Spleen (tissue), 11 donors: Measurements from ENCODE around the gene RBP2. TPM values are rescaled to one million over a fixed set of nuclear protein-coding genes. Genes with fewer than 3 reads are reported as not detected.

Experiments
- DNase-seq: peaks from one replicate; pipeline ENCODE4 v3.0.0-alpha.2; 2020
- H3K27ac ChIP-seq, 8 donors: fragments of 200-600 bp; sonication (generic) in 7 of 8; 1 replicate in 4 of 8; 2 replicates in 4 of 8; pipeline versions ENCODE4 v1.5.0 to v1.8.0; 2016 to 2021; ENCODE audit warnings: inconsistent platforms in 4 of 8, mild to moderate bottlenecking in 4 of 8, moderate library complexity in 1 of 8
- H3K27me3 ChIP-seq, 7 donors: fragments of 200-600 bp; sonication (generic) in 6 of 7; replicated peaks in 1 of 7; 1 replicate in 4 of 7; 2 replicates in 3 of 7; pipeline versions ENCODE4 v1.5.0 to v1.8.0; 2016 to 2021; ENCODE audit warnings: inconsistent platforms in 3 of 7, mild to moderate bottlenecking in 1 of 7
- H3K36me3 ChIP-seq, 6 donors: fragments of 200-600 bp; sonication (generic) in 5 of 6; 1 replicate in 4 of 6; 2 replicates in 2 of 6; pipeline versions ENCODE4 v1.5.0 to v1.8.0; 2016 to 2021; ENCODE audit warnings: inconsistent platforms in 2 of 6
- H3K4me1 ChIP-seq, 6 donors: fragments of 200-600 bp; sonication (generic) in 5 of 6; 1 replicate in 3 of 6; 2 replicates in 3 of 6; pipeline versions ENCODE4 v1.5.0 to v1.8.0; 2016 to 2021; ENCODE audit warnings: inconsistent platforms in 3 of 6
- H3K4me3 ChIP-seq, 8 donors: fragments of 200-600 bp; sonication (generic) in 7 of 8; 1 replicate in 4 of 8; 2 replicates in 4 of 8; pipeline versions ENCODE4 v1.5.0 to v1.8.0; 2016 to 2021; ENCODE audit warnings: inconsistent platforms in 4 of 8, mild to moderate bottlenecking in 4 of 8, moderate library complexity in 2 of 8
- H3K9me3 ChIP-seq, 8 donors: fragments of 200-600 bp; sonication (generic) in 7 of 8; 1 replicate in 4 of 8; 2 replicates in 4 of 8; pipeline versions ENCODE4 v1.5.0 to v1.8.0; 2016 to 2021; ENCODE audit warnings: inconsistent platforms in 4 of 8
- POLR2A ChIP-seq, 3 donors: fragments of 450-650 bp; IDR thresholded peaks; one replicate each; pipeline ENCODE4 v1.5.1; 2017; ENCODE audit warnings: antibody characterized with exemption in 3 of 3, mild to moderate bottlenecking in 1 of 3
- POLR2AphosphoS5 ChIP-seq, 3 donors: sonication (generic); formaldehyde crosslinking; IDR thresholded peaks; one replicate each; pipeline ENCODE4 v1.5.1; 2017; ENCODE audit warnings: antibody characterized with exemption in 3 of 3
- WGBS, 5 donors: extraction: QIAGEN DNeasy Blood & Tissue Kit in 3 of 5; methylation state at CpG; one replicate each; pipeline versions ENCODE4 v1.1.5 to v1.1.7; 2013 to 2018; 5-methylcytosine and 5-hydroxymethylcytosine counted together
- intact Hi-C: fragments of 100-400 bp; cut with DNase I; formaldehyde crosslinking; loops from one replicate; pipeline ENCODE4 v1.15.0; 2023; ENCODE audit warnings: low total_unique reads
- polyA plus RNA-seq, 3 donors: library from polyadenylated mRNA; stranded (reverse); fragments of 200-250 nt; gene quantifications; one replicate each; pipeline ENCODE4 v1.2.1, GENCODE V29; 2013
- total RNA-seq, 7 donors: library from RNA; depleted of rRNA in 3 of 7; stranded (reverse); fragments of >200 nt in 3 of 7; fragmentation: NEBNext Ultra II Directional in 4 of 7; extraction: Animal tissue kit (Norgen Biotek cat#: 25700) in 4 of 7; gene quantifications; one replicate each; pipeline versions ENCODE4 v1.1.0 to v1.2.1, GENCODE V29; 2016 to 2021
- TF ChIP-seq, protein P1 (sequence below), 11 experiments: fragments of 200-600 bp in 7 of 11; fragments of 450-650 bp in 4 of 11; sonication (generic) in 4 of 11; IDR thresholded peaks in 8 of 11; conservative IDR thresholded peaks in 3 of 11; 1 replicate in 7 of 11; 2 replicates in 4 of 11; pipeline versions ENCODE4 v1.4.0 to v1.8.0; 2016 to 2021; ENCODE audit warnings: antibody characterized with exemption in 11 of 11, inconsistent platforms in 4 of 11, mild to moderate bottlenecking in 1 of 11
- donor health status: healthy with polysubstance abuse.
- donor health status: DM: no; HTN: no; CAD: no; lungs with moderate emphysema.
- donor health status: DM: no; HTN: no; CAD: no.
- donor health status: Bipolar disorder and iron deficiency.
- donor health status: healthy.
- donor health status: DM: no; HTN: no; CAD: no.
- donor health status: DM: yes; HTN: yes; CAD: no.

RBP2 gene
- total and polyA plus RNA-seq, 10 donors: 1.2 TPM; not detected in 9

DNA sequence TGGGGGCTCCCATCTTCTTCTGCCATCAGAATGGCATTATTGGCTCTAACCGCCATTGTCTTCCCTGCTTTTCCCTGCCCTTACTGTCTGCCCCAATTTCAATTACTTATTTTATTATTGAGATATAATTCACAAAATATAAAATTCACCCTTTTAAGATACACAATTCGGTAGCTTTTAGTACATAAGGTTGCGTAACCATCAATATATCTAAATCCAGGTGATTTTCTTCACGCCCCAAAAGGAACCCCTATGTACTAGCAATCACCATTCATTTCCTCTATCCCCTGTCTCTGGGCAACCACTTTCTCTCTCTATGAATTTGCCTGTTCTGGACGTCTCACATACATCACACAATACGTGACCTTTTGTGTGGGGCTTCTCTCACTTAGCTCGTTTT lies 18.0 kb downstream of the RBP2 start:
- no peak for DNase-seq
- no peak overlapping the region for H3K4me3 ChIP-seq
- no peaks in the 10 kb centered on the region for H3K9me3 ChIP-seq
- no peak for TF ChIP-seq POLR2AphosphoS5 (IDR thresholded peaks at IDR 0.05)
- TF ChIP-seq, protein P1, sequence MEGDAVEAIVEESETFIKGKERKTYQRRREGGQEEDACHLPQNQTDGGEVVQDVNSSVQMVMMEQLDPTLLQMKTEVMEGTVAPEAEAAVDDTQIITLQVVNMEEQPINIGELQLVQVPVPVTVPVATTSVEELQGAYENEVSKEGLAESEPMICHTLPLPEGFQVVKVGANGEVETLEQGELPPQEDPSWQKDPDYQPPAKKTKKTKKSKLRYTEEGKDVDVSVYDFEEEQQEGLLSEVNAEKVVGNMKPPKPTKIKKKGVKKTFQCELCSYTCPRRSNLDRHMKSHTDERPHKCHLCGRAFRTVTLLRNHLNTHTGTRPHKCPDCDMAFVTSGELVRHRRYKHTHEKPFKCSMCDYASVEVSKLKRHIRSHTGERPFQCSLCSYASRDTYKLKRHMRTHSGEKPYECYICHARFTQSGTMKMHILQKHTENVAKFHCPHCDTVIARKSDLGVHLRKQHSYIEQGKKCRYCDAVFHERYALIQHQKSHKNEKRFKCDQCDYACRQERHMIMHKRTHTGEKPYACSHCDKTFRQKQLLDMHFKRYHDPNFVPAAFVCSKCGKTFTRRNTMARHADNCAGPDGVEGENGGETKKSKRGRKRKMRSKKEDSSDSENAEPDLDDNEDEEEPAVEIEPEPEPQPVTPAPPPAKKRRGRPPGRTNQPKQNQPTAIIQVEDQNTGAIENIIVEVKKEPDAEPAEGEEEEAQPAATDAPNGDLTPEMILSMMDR (IDR thresholded peaks at IDR 0.05 in 8 of 11, conservative IDR thresholded peaks at IDR 0.05 in 3 of 11): no peak
- TF ChIP-seq POLR2A (IDR thresholded peaks at IDR 0.05): no peak
- H3K27me3 ChIP-seq: no peaks in the 10 kb centered on the region
- H3K4me1 ChIP-seq: no peaks in the 10 kb centered on the region
- WGBS, 5 donors: 77 to 90% (median 85%) methylated on average over 7 of the region's 7 CpGs
- H3K27ac ChIP-seq: no peak overlapping the region
- intact Hi-C loops: no loop called here
- no peaks in the 10 kb centered on the region for H3K36me3 ChIP-seq

DNA sequence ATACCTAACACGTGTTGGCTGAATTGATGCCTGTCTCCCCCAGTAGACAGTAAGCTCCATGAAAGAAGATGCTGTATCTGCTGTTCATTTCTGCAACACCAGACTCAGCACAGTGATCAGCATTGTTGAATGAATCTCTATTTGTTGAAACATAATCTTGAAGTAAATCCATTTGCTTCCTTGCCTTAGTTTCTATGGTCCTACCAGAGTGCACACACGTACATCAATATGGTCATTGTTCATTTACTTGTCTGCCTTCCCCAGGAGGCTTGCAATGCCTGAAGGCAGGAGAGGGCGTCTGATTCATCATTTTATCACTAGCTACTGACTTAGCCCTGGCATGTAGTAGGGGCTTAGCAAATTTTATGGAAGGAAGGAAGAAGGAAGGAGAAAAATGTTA lies 19.2 kb downstream of the RBP2 start:
- H3K27ac ChIP-seq: no peak overlapping the region
- TF ChIP-seq POLR2A (IDR thresholded peaks at IDR 0.05): no peak
- H3K36me3 ChIP-seq: no peaks in the 10 kb centered on the region
- no peak overlapping the region for H3K4me3 ChIP-seq
- intact Hi-C loops: no loop called here
- H3K4me1 ChIP-seq: no peaks in the 10 kb centered on the region
- 71 to 90% (median 83%) methylated on average over 3 of the region's 3 CpGs for WGBS, 5 donors
- H3K9me3 ChIP-seq: no peaks in the 10 kb centered on the region
- no peak for DNase-seq
- no peaks in the 10 kb centered on the region for H3K27me3 ChIP-seq

DNA sequence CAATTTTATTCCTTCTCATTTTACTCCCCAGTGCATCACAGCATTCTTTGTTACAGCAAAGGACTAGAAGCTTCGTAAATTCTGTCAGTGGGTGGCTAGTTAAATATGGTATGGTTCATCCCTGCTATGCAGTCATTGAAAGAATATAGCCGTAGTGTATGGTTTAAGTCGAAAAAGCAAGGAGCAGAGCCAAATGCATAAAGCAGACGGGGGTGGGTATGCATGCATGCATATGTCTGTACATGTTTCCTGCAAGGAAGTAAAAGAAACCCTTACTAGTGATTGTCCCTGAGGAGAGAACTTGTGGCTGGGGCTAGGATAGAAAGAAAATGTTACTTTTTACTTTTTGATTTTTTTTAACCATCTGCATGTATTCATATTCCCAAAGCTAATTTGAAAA lies 19.9 kb downstream of the RBP2 start:
- no peak for DNase-seq
- intact Hi-C loops: no loop called here
- 80 to 87% (median 83%) methylated on average over 4 of the region's 4 CpGs for WGBS, 5 donors
- H3K36me3 ChIP-seq: no peaks in the 10 kb centered on the region
- H3K4me3 ChIP-seq: no peak overlapping the region
- no peaks in the 10 kb centered on the region for H3K9me3 ChIP-seq
- TF ChIP-seq POLR2AphosphoS5 (IDR thresholded peaks at IDR 0.05) (no peak), POLR2A (IDR thresholded peaks at IDR 0.05) (no peak)
- TF ChIP-seq, protein P1 (IDR thresholded peaks at IDR 0.05 in 8 of 11, conservative IDR thresholded peaks at IDR 0.05 in 3 of 11): no peak
- H3K27me3 ChIP-seq: no peaks in the 10 kb centered on the region
- no peaks in the 10 kb centered on the region for H3K4me1 ChIP-seq
- no peak overlapping the region for H3K27ac ChIP-seq

DNA sequence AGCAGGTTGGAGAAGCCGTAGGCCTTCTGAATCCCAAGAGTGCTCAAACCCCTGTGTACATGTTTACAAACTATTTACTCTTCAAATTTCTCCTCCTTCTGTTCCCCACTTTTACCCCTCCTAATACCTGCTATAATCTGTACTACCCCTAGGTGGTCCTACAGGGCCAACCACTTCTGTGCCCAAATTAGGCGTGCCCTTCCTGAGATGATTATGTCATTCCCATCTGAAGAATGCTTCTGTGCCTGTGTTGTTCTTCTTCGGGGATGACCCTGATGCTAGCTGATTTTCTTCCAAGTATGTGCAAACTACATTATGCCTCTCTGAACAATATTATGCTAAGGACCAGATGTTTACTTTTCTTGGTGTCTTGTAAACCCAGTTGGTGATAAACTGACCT lies 20.5 kb downstream of the RBP2 start:
- Histone ChIP-seq H3K4me3 (no peak overlapping the region), H3K36me3 (no peaks in the 10 kb centered on the region), H3K27ac (no peak overlapping the region), H3K27me3 (no peaks in the 10 kb centered on the region), H3K4me1 (no peaks in the 10 kb centered on the region), H3K9me3 (no peaks in the 10 kb centered on the region)
- no peak for TF ChIP-seq POLR2A (IDR thresholded peaks at IDR 0.05)
- TF ChIP-seq POLR2AphosphoS5 (IDR thresholded peaks at IDR 0.05): no peak
- TF ChIP-seq, protein P1 (IDR thresholded peaks at IDR 0.05 in 8 of 11, conservative IDR thresholded peaks at IDR 0.05 in 3 of 11): no peak
- intact Hi-C loops: no loop called here
- no peak for DNase-seq
- 76 to 90% (median 80%) methylated on average over 3 of the region's 3 CpGs for WGBS, 5 donors

DNA sequence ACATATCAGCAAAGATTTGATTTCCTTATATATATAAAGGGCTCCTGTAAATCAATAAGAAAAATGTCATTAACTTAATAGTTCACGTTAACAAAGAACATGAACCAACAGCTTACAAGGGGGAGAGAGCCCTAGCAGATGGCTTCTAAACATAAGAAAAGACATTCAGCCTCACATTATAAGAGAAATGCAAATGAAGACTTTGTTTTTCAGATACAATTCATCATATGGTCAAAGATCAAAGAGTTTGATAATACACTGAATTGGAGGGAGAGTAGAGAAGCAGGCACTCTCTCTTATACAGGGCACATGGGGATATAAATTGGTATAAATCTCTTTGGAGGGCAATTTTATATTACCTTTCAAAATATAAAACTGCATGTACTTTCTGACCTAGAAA lies 21.1 kb downstream of the RBP2 start:
- H3K27ac ChIP-seq: no peak overlapping the region
- DNase-seq: no peak
- intact Hi-C loops: no loop called here
- no peaks in the 10 kb centered on the region for H3K27me3 ChIP-seq
- H3K4me3 ChIP-seq: no peak overlapping the region
- no peak for TF ChIP-seq POLR2A (IDR thresholded peaks at IDR 0.05)
- no peak for TF ChIP-seq POLR2AphosphoS5 (IDR thresholded peaks at IDR 0.05)
- TF ChIP-seq, protein P1 (IDR thresholded peaks at IDR 0.05 in 8 of 11, conservative IDR thresholded peaks at IDR 0.05 in 3 of 11): no peak
- WGBS, 5 donors: 88 to 100% (median 95%) methylated on average over 1 of the region's 1 CpG
- H3K4me1 ChIP-seq: no peaks in the 10 kb centered on the region
- H3K9me3 ChIP-seq: no peaks in the 10 kb centered on the region
- no peaks in the 10 kb centered on the region for H3K36me3 ChIP-seq
